Urothelium cell line (cell line): ENCODE results near the gene NALCN.

ENCODE experiments used
- DNase-seq: peaks from one replicate; pipeline ENCODE4 v3.0.0; 2011; ENCODE audit warnings: low spot score, mixed read lengths
- FAIRE-seq: peaks from 2 replicates; lab custom pipeline; 2011; peaks lifted over from hg19 to GRCh38; lab: Jason Lieb, UNC

NALCN gene

GRCh38 chr13:101416181-101417042 is at the start of gene NALCN:
TSS of gene NALCN (minus strand) at chr13:101416508. CDS start at chr13:101399126, 17,382 bp downstream.
- FAIRE-seq (no peak), DNase-seq (no peak)

- no peak for DNase-seq
- no peak for FAIRE-seq
These were observed 49.6 kb upstream of the NALCN start for GRCh38 chr13:101465877-101466276.

GRCh38 chr13:101457176-101457575 is 40.9 kb upstream of the NALCN start:
- FAIRE-seq = no peak
- no peak for DNase-seq

GRCh38 chr13:101455863-101456262 is 39.6 kb upstream of the NALCN start:
- peak; percentile 48 for DNase-seq
- no peak for FAIRE-seq

GRCh38 chr13:101454767-101455166 is 38.5 kb upstream of the NALCN start:
- FAIRE-seq (no peak), DNase-seq (no peak)

- FAIRE-seq (no peak), DNase-seq (peak; percentile 38)
These were observed 37.5 kb upstream of the NALCN start for GRCh38 chr13:101453784-101454201.

GRCh38 chr13:101452519-101453485 is 36.5 kb upstream of the NALCN start, which contains the start of gene ITGBL1:
TSS of gene ITGBL1 (plus strand) at chr13:101452675. CDS start at chr13:101452834, 159 bp downstream.
- DNase-seq = no peak
- no peak for FAIRE-seq

- DNase-seq (no peak), FAIRE-seq (no peak)
These were observed 35.3 kb upstream of the NALCN start for GRCh38 chr13:101451641-101452040.

- FAIRE-seq = no peak
- no peak for DNase-seq
These were observed 34.4 kb upstream of the NALCN start for GRCh38 chr13:101450749-101451130.

GRCh38 chr13:101449790-101450748 is 33.8 kb upstream of the NALCN start:
- no peak for FAIRE-seq
- DNase-seq = peak; percentile 34

- no peak for FAIRE-seq
These were observed 31.5 kb upstream of the NALCN start for GRCh38 chr13:101447852-101448251.

GRCh38 chr13:101434486-101434885 is 18.2 kb upstream of the NALCN start:
- DNase-seq (no peak), FAIRE-seq (no peak)

More at GRCh38 chr13:101447852-101448251, 31.5 kb upstream of the NALCN start:
- DNase-seq = peak; percentile 12

- no peak for FAIRE-seq
- no peak for DNase-seq
These were observed 17.6 kb upstream of the NALCN start for GRCh38 chr13:101433895-101434294.

GRCh38 chr13:101429733-101430132 is 13.4 kb upstream of the NALCN start:
- FAIRE-seq (no peak), DNase-seq (no peak)

- FAIRE-seq = no peak
- DNase-seq = no peak
These were observed 9.3 kb upstream of the NALCN start for GRCh38 chr13:101425623-101426022.

- FAIRE-seq (no peak), DNase-seq (no peak)
These were observed 8.8 kb upstream of the NALCN start for GRCh38 chr13:101425156-101425471.

GRCh38 chr13:101424381-101425155 is 8.3 kb upstream of the NALCN start:
- DNase-seq (no peak), FAIRE-seq (no peak)

GRCh38 chr13:101423872-101424271 is 7.6 kb upstream of the NALCN start:
- DNase-seq = no peak
- FAIRE-seq = no peak

GRCh38 chr13:101417501-101417900 is 1.2 kb upstream of the NALCN start:
- DNase-seq (no peak), FAIRE-seq (no peak)

- peak; percentile 7 for DNase-seq
These were observed 717 bp upstream of the NALCN start for GRCh38 chr13:101417043-101417406.

More at GRCh38 chr13:101417043-101417406, 717 bp upstream of the NALCN start:
- no peak for FAIRE-seq
